HG02642 (cell line): ENCODE data around the gene FOXP1.
A peak's percentile ranks its signal among the peaks of the same experiment; 100 is the strongest.

Source experiments
- ATAC-seq: cut with Tn5 transposase; IDR thresholded peaks from one replicate; pipeline ENCODE4 v1.9.1; 2021; ENCODE audit warnings: mild to moderate bottlenecking; ENCODE audit not compliant: unreplicated experiment, poor library complexity

FOXP1 gene

GRCh38 chr3:71300951-71301393, 282.6 kb downstream of the FOXP1 start:
- peak; percentile 56 for ATAC-seq

- no peak for ATAC-seq
Measured at GRCh38 chr3:71299160-71299559, 284.4 kb downstream of the FOXP1 start.

DNA sequence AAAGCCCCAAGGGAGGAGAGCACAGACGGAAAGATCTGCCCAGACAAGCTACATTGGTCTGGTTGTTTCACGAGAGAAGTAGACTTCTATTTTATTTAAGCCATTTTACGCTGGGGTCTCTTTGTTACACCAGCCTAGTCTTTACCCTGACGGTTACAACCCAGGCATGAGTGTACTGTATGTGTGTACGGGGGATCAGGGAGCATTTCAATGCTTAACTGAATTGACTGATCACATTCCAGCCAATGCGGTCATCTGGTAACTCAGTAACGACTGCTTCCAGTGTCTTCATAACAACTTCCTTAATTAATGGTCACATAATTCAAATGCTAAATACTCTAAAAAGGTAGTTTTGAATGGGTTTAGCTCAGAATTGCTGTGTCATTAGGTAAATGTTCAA, 288.6 kb downstream of the FOXP1 start:
- no peak for ATAC-seq

DNA sequence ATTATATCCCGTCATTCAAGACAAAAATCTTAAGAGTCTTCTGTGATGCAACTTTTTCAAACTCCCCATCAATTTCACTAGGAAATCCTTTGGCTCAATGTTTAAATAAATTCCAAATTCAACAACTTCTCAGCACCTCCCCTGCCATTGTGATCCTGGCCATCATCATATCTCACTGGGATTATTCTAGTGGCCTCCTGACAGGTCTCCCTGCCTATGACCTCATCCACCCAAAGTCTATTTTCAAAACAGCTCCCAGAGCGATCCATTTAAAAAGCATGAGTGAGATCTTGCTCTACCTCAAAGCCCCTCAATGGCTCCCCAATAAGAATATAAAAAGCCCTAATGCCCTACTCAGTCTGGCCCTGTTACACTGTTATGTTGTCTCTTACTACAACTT, 293.2 kb downstream of the FOXP1 start:
- ATAC-seq = no peak

DNA sequence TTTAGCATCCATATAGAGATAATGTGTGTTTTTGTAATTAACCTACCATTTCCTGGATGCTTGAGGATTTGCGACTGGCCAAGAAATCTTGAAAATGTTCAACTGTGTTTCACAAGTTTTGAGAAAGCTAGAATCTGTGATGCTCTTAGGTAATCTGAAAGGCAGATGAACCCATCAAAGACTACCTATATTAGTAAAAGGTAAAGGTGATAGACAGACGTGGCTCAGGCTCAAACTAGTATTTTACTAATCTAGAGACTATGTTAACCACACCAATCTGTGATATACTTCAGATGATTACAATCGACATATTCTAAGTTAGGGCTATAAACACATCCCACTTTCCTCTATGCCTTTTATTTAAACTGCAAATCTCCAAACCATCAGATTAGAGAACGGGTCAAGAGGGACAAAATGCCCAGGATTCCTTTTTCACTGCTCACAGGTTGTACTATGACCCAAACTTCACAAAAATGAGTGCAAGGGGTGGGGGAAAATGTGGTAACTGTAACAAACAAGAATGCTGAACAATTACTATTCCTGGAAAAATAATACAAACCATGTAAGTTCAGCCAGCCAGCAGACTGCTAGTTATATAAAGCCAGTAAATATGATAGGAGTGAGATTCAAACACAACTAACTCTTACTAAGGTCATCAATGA, 295.1 kb downstream of the FOXP1 start:
- no peak for ATAC-seq

- ATAC-seq = no peak
Measured at GRCh38 chr3:71285086-71285485, 298.4 kb downstream of the FOXP1 start.

DNA sequence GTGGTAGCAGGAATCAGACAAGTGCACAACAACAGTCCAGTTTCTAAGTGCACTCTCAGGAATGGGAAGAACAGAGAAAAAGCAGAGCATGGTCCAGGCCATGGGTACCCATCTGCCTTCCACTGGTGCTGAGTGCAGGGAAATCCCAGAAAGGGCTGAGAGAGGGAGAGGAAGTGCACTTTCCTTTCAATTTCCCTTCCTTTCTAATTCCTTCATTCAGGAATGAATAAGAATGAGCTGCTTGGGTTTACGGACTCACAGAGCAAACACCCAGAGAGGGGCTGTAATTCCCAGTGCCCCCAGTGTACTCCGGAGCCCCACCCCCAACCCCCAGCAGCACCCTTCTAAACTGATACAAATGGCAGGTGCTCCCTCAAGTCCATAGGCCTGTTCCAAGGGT, 300.6 kb downstream of the FOXP1 start:
- no peak for ATAC-seq

- no peak for ATAC-seq
Measured at GRCh38 chr3:71281280-71281679, 302.2 kb downstream of the FOXP1 start.

DNA sequence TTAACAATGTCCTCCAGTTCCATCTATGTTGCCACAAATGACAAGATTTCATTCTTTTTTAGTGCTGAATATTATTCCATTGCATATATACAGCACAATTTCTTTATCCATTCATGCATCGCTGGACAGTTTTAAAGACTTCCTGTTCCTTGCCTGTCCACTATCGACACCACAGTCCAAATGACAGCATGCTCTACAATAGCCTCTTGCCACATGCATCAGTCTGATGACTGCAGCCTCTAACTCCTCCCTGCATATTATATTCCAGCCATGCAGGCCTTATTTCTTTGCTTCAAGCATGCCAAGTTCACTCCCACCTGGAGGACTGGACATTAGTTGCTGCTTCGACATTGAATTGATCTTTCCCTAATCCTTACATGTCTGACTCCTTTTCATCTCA, 306.2 kb downstream of the FOXP1 start:
- no peak for ATAC-seq

DNA sequence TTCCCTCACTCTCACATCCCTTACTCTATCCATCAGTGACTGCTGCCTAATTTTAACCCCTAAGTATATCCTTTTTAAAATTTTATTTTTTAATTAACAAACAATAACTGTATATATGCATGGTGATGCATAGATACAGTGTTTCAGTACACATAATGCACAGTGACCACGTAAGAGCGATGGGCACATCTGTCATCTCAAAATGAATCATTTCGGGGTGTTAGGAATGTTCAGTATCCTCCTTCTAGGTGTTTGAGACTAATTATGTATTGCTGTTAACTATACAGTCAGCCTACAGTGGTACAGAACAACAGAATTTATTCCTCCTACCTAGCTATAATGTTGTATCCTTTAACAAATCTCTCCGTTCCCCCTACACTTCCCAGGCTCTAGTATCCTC, 307.0 kb downstream of the FOXP1 start:
- no peak for ATAC-seq

- no peak for ATAC-seq
Measured at GRCh38 chr3:71273453-71273852, 310.1 kb downstream of the FOXP1 start.

DNA sequence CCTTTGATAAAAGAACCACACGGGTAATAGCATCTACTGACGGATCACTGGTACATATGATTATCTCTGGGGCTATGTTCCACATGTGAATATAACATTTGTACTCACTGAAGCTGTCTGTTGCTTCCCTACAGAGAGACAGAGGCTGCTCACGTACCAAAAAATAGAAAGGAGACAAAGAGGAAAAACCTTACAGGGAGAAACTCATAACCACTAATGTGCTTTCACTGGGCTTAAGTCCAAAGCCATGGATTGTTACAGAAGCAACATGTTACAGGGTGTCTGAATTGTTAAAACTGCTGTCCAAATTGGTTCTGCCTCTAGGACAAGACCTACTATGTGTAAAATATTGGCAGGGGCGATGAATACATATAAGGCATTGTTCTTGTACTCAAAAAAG, 311.9 kb downstream of the FOXP1 start:
- ATAC-seq = no peak

DNA sequence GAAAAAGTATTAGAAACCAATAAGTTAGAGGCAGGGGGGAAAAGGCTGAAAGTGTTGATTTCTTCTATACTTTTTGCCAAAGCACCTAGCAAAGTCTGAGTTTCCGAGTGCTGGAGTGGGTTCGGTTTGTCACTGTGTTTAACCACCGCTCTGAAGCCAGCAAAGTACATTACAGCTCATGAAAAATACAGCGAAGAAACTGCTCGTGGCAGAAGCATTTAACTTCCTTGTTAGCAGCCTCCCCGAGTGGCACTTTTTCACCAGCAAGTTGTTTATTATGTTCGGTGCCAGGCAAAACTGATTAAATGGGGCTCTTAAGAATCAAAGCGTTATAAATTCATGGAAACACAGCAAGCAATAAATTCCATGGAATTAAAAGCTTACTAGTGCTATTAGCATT, 313.6 kb downstream of the FOXP1 start:
- no peak for ATAC-seq

- ATAC-seq = no peak
Measured at GRCh38 chr3:71268462-71268999, 315.0 kb downstream of the FOXP1 start.

DNA sequence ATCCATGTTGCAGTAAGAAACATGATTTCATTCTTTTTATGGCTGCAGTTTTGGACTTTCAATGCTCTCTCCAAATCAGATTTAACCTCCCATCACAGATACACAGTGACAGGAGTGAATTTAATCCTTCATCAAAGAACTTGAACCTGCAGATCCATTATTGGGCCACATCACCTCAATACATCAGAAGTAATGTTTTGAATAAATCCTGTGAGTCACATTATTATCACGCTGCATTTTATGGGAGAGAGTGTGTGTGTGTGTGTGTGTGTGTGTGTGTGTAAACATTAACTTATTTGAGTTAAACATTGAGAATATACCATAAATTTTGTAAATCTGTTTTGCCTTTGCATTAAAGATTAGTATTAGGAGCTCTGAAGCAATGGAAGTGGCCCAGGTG, 316.7 kb downstream of the FOXP1 start:
- ATAC-seq = no peak

GRCh38 chr3:71265365-71265915, 318.1 kb downstream of the FOXP1 start:
- no peak for ATAC-seq

DNA sequence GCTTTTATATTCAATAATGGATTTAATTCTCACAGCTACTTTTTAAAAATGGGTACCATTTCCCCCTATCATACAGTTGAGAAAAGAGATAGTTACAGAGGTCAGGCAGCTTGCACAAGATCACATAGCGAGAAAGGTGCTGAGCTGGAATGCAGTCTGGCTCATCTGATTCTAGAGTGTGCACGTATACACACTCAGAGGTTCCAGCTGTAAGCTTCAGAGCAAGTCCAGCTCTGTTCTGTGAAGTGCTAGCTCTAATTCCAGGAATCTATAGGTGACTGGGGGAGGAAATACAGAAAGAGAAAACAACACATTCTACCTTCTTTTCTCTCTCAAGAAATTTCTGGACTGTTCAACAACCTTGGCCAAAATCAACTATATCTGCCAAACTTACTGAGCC, 318.7 kb downstream of the FOXP1 start:
- no peak for ATAC-seq

GRCh38 chr3:71262364-71263265, 320.9 kb downstream of the FOXP1 start:
- ATAC-seq = peak; percentile 45

DNA sequence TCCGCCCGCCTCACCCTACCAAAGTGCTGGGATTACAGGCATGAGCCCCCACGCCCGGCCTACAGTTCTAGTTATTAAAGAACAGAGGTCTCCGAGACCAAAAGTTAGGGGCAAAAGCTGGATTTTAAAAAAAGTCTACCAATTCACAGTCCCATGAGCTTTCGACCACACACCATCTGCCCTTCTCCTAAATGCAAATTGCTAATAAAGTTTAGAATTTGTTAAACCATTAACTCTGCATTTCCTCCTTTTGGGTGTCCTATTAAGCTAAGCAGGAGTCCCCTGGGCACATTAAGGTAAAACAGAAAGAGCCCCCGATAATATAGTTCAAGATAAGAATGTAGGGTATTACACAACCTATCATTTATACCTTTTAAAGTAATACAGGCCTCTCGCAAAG, 322.7 kb downstream of the FOXP1 start:
- ATAC-seq = peak; percentile 52

DNA sequence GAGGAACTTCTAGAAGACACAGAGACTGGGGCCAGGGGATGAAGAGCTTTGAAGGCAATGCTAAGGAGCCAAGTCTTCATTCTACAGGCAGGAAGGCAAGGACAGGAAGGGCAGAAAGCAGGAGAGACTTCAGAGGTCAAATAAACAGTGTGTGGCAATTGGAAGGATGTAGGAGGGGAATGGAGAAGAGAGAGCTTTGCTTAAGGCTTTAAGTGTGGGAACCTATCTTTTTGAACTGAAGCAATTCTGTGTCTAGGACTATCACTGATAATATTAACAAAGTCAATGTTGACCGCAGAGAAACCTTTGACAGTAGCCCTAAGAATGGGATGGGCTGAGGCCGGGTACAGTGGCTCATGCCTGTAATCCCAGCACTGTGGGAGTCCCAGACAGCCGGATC, 325.0 kb downstream of the FOXP1 start:
- no peak for ATAC-seq

DNA sequence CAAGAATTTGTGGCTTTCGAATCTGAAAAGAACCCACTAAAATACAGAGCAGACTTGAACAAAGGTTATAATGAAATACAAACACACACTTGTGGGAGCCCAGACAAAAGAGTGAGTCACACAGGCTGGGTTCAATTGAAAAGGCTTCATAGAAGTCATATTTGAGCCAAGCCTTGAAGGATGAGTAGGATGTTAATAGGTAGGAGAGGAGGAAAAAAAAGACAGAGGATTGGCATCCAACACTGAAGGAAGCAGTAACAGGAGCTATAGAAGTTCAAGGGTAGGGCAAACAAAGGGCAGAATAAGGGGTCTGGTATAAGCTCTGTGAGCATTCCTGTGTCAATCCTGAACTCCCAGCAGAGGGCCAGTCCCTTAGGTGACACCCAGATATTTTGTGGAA, 325.4 kb downstream of the FOXP1 start:
- ATAC-seq = no peak
